Amniotic stem cell (primary cell): ENCODE measurements around the gene CTAG1A.
A peak's percentile ranks its signal among the peaks of the same experiment; 100 is the strongest.
"Not testable (repeated sequence)": the region's sequence is repeated elsewhere in the genome, so short reads cannot be mapped to it uniquely, and the experiment has no call there.

ENCODE experiments used
- DNase-seq: peaks from one replicate; lab custom pipeline; 2025; lab: John Stamatoyannopoulos, UW

Gene CTAG1A

GRCh38 chrX:154573061-154573460 lies 11.9 kb upstream of the CTAG1A start:
- DNase-seq: not testable (repeated sequence)

- not testable (repeated sequence) for DNase-seq
These were observed 9.9 kb upstream of the CTAG1A start for GRCh38 chrX:154575076-154575475.

- not testable (repeated sequence) for DNase-seq
These were observed 1.9 kb upstream of the CTAG1A start for GRCh38 chrX:154582994-154583393.

GRCh38 chrX:154590415-154590814 lies 5.5 kb downstream of the CTAG1A start:
- DNase-seq: not testable (repeated sequence)

- no peak for DNase-seq
These were observed 7.6 kb downstream of the CTAG1A start for GRCh38 chrX:154592505-154592904.

GRCh38 chrX:154593201-154593600 lies 8.3 kb downstream of the CTAG1A start:
- no peak for DNase-seq

GRCh38 chrX:154594491-154594890 lies 9.6 kb downstream of the CTAG1A start:
- DNase-seq: no peak

GRCh38 chrX:154595559-154596249 lies 10.8 kb downstream of the CTAG1A start:
- DNase-seq: no peak

GRCh38 chrX:154596290-154596929 lies 11.5 kb downstream of the CTAG1A start:
- no peak for DNase-seq

- no peak for DNase-seq
These were observed 12.3 kb downstream of the CTAG1A start for GRCh38 chrX:154597221-154597620.

GRCh38 chrX:154598656-154599055 lies 13.7 kb downstream of the CTAG1A start:
- DNase-seq: no peak

GRCh38 chrX:154599531-154599930 lies 14.6 kb downstream of the CTAG1A start:
- no peak for DNase-seq

- no peak for DNase-seq
These were observed 15.9 kb downstream of the CTAG1A start for GRCh38 chrX:154600759-154601374.

- DNase-seq: no peak
These were observed 17.3 kb downstream of the CTAG1A start for GRCh38 chrX:154602226-154602625.

GRCh38 chrX:154602766-154603437 lies 18.0 kb downstream of the CTAG1A start:
- no peak for DNase-seq

- peak; percentile 51 for DNase-seq
These were observed 18.8 kb downstream of the CTAG1A start for GRCh38 chrX:154603438-154604430.

- no peak for DNase-seq
These were observed 20.6 kb downstream of the CTAG1A start for GRCh38 chrX:154605566-154605965.

- no peak for DNase-seq
These were observed 22.4 kb downstream of the CTAG1A start for GRCh38 chrX:154607370-154607769.

- DNase-seq: not testable (repeated sequence)
These were observed 23.0 kb downstream of the CTAG1A start for GRCh38 chrX:154607976-154608375.

GRCh38 chrX:154608823-154609222 lies 23.9 kb downstream of the CTAG1A start:
- DNase-seq: not testable (repeated sequence)

- not testable (repeated sequence) for DNase-seq
These were observed 26.2 kb downstream of the CTAG1A start for GRCh38 chrX:154611146-154611545.
